Measurements from ENCODE around the gene TOP2A. TPM values are rescaled to one million over a fixed set of nuclear protein-coding genes. Genes with fewer than 3 reads are reported as not detected.

Gene TOP2A
- polyA plus RNA-seq, 1 of the 3 experiments (the other 2 are of a cell fraction) = 20.6 TPM

DNA sequence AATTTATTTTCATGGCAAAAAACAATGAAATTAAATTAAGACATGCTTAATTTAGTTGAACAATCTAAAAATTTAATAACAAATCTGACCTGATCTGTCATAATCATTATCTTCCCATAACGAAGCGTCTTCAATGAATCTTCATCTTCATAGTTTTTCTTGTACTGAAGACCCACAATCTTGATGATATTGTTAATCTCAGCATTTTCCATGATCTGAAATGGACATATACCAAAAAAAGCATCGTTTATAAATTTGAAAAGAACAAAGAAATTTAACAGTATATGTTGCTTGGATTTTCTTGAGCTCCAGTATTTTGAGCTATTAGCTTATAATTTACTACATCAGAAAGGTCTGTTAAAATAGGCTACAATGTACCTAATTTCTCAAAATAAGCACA lies 10.2 kb downstream of the TOP2A start:
- H3K4me1 ChIP-seq (ENCODE audit: control insufficient read depth in 1 of 2, insufficient read depth in 2 of 2, low read depth in 1 of 2, low read length in 1 of 2) = no peaks in the 10 kb centered on the region; a peak in 1 of 4 replicates
- DNase-seq = no peak
- peaks cover 49% of the 10 kb centered on the region for H3K79me2 ChIP-seq (ENCODE audit: insufficient read depth)
- no peaks in the 10 kb centered on the region for H3K27me3 ChIP-seq (ENCODE audit: insufficient read depth)
- no peak overlapping the region for H3K27ac ChIP-seq (ENCODE audit: low read depth in 2 of 2, low read length in 1 of 2)
- H3K4me2 ChIP-seq = no peak overlapping the region
- CTCF ChIA-PET = interaction anchor here (0.8 to 2.7 kb wide), 11 partner anchors 9 to 126 kb away, joined by 3 to 16 read pairs (median 4); no protein-coding TSS in a partner anchor
- H3K9me2 ChIP-seq = no peaks in the 10 kb centered on the region
- TF ChIP-seq RXRA (IDR thresholded peaks at IDR 0.05; ENCODE audit: borderline replicate concordance, low read depth) (no peak), YY1 (IDR thresholded peaks at IDR 0.05; ENCODE audit: low read depth) (no peak), GABPA (IDR thresholded peaks at IDR 0.05; ENCODE audit: low read depth) (no peak), RAD21 (IDR thresholded peaks at IDR 0.05; ENCODE audit: low read length) (no peak), FOSL2 (IDR thresholded peaks at IDR 0.05; ENCODE audit: borderline replicate concordance, low read depth) (no peak), POLR2AphosphoS5 (IDR thresholded peaks at IDR 0.05; ENCODE audit: low read depth, low read length) (no peak), FOXM1 (IDR thresholded peaks at IDR 0.05; ENCODE audit: low read depth) (no peak)
- no peak overlapping the region for H3K9ac ChIP-seq
- peaks cover 49 to 68% of the 10 kb centered on the region in 2 experiments for H3K36me3 ChIP-seq (replicated peaks in 1 of 2; ENCODE audit: control insufficient read depth in 1 of 2, insufficient read depth in 2 of 2, low read length in 1 of 2)
- no peak overlapping the region for H3K4me3 ChIP-seq (ENCODE audit: low read depth in 2 of 2, low read length in 1 of 2)
- peaks cover 32% of the 10 kb centered on the region for H3F3A ChIP-seq (replicated peaks; ENCODE audit: insufficient read depth)
- no peaks in the 10 kb centered on the region for H4K20me1 ChIP-seq (ENCODE audit: insufficient read depth)
- WGBS (ENCODE audit: low lambda C conversion rate) = 96% methylated on average over 3 of the region's 3 CpGs
- H2AFZ ChIP-seq (ENCODE audit: low read depth) = no peak overlapping the region; the same call in 1 of the 2 replicates
- POLR2A ChIA-PET = no interaction called here
- no peaks in the 10 kb centered on the region for H3K9me3 ChIP-seq

DNA sequence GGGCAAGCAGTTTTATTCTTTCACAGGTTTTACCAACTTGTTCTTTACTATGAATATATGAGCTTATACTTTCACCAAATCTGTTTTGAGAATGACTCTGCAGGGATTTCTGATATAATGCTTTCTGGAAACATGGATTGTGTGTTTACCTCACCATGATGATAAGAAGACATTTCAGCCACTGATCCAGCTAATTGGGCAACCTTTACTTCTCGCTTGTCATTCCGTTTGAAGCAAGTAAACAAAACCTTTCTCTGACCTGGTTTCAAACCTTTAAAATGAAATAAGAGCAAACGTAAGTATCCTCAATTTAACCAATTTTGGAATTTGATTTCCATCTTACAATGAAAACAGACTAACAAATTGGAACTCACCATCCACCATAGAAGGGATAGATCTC lies 13.7 kb downstream of the TOP2A start:
- H3K9me3 ChIP-seq = no peaks in the 10 kb centered on the region
- no peak overlapping the region for H3K4me2 ChIP-seq
- no peak overlapping the region for H3K4me3 ChIP-seq (ENCODE audit: low read depth in 2 of 2, low read length in 1 of 2)
- CTCF ChIA-PET = interaction anchor here (1.2 kb wide), 1 partner anchor 49 kb away, joined by 4 read pairs; no protein-coding TSS in a partner anchor
- no peaks in the 10 kb centered on the region for H4K20me1 ChIP-seq (ENCODE audit: insufficient read depth)
- H2AFZ ChIP-seq (ENCODE audit: low read depth) = no peak overlapping the region; the same call in 1 of the 2 replicates
- TF ChIP-seq GABPA (IDR thresholded peaks at IDR 0.05; ENCODE audit: low read depth) = no peak
- TF ChIP-seq NRF1 (IDR thresholded peaks at IDR 0.05; ENCODE audit: low read depth, low read length) = no peak
- TF ChIP-seq, protein P1, sequence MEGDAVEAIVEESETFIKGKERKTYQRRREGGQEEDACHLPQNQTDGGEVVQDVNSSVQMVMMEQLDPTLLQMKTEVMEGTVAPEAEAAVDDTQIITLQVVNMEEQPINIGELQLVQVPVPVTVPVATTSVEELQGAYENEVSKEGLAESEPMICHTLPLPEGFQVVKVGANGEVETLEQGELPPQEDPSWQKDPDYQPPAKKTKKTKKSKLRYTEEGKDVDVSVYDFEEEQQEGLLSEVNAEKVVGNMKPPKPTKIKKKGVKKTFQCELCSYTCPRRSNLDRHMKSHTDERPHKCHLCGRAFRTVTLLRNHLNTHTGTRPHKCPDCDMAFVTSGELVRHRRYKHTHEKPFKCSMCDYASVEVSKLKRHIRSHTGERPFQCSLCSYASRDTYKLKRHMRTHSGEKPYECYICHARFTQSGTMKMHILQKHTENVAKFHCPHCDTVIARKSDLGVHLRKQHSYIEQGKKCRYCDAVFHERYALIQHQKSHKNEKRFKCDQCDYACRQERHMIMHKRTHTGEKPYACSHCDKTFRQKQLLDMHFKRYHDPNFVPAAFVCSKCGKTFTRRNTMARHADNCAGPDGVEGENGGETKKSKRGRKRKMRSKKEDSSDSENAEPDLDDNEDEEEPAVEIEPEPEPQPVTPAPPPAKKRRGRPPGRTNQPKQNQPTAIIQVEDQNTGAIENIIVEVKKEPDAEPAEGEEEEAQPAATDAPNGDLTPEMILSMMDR (IDR thresholded peaks at IDR 0.05) = no peak
- no peak for TF ChIP-seq FOSL2 (IDR thresholded peaks at IDR 0.05; ENCODE audit: borderline replicate concordance, low read depth)
- TF ChIP-seq, protein P2, sequence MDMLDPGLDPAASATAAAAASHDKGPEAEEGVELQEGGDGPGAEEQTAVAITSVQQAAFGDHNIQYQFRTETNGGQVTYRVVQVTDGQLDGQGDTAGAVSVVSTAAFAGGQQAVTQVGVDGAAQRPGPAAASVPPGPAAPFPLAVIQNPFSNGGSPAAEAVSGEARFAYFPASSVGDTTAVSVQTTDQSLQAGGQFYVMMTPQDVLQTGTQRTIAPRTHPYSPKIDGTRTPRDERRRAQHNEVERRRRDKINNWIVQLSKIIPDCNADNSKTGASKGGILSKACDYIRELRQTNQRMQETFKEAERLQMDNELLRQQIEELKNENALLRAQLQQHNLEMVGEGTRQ (IDR thresholded peaks at IDR 0.05; ENCODE audit: borderline replicate concordance, low read depth, low read length) = no peak
- TF ChIP-seq, protein P3, sequence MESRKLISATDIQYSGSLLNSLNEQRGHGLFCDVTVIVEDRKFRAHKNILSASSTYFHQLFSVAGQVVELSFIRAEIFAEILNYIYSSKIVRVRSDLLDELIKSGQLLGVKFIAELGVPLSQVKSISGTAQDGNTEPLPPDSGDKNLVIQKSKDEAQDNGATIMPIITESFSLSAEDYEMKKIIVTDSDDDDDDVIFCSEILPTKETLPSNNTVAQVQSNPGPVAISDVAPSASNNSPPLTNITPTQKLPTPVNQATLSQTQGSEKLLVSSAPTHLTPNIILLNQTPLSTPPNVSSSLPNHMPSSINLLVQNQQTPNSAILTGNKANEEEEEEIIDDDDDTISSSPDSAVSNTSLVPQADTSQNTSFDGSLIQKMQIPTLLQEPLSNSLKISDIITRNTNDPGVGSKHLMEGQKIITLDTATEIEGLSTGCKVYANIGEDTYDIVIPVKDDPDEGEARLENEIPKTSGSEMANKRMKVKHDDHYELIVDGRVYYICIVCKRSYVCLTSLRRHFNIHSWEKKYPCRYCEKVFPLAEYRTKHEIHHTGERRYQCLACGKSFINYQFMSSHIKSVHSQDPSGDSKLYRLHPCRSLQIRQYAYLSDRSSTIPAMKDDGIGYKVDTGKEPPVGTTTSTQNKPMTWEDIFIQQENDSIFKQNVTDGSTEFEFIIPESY (IDR thresholded peaks at IDR 0.05; ENCODE audit: borderline replicate concordance, low read depth) = no peak
- no peak for TF ChIP-seq RFX5 (IDR thresholded peaks at IDR 0.05; ENCODE audit: low read length)
- TF ChIP-seq MEF2A (IDR thresholded peaks at IDR 0.05; ENCODE audit: borderline replicate concordance, low read depth) = no peak
- TF ChIP-seq YY1 (IDR thresholded peaks at IDR 0.05; ENCODE audit: low read depth) = no peak
- H3K27me3 ChIP-seq (ENCODE audit: insufficient read depth) = no peaks in the 10 kb centered on the region
- peak overlapping the region in 1 of 2 experiments; percentile 6; a peak in 1 of 4 replicates for H3K27ac ChIP-seq (ENCODE audit: low read depth in 2 of 2, low read length in 1 of 2)
- H3K79me2 ChIP-seq (ENCODE audit: insufficient read depth) = peaks cover 20% of the 10 kb centered on the region
- no peak for DNase-seq
- H3K36me3 ChIP-seq (replicated peaks in 1 of 2; ENCODE audit: control insufficient read depth in 1 of 2, insufficient read depth in 2 of 2, low read length in 1 of 2) = peaks cover 59 to 61% of the 10 kb centered on the region in 2 experiments
- H3F3A ChIP-seq (replicated peaks; ENCODE audit: insufficient read depth) = peaks cover 59% of the 10 kb centered on the region
- no peaks in the 10 kb centered on the region for H3K9me2 ChIP-seq
- POLR2A ChIA-PET = no interaction called here
- 93% methylated on average over 3 of the region's 3 CpGs for WGBS (ENCODE audit: low lambda C conversion rate)
- H3K4me1 ChIP-seq (ENCODE audit: control insufficient read depth in 1 of 2, insufficient read depth in 2 of 2, low read depth in 1 of 2, low read length in 1 of 2) = no peaks in the 10 kb centered on the region; a peak in 1 of 4 replicates
- no peak overlapping the region for H3K9ac ChIP-seq
